COLO668 (cell line): Measurements from ENCODE around the gene FGF19.
A peak's percentile ranks its signal among the peaks of the same experiment; 100 is the strongest.

Source experiments
- DNase-seq: peaks from one replicate; lab custom pipeline; 2025; ENCODE audit not compliant: unreplicated experiment; lab: John Stamatoyannopoulos, UW

FGF19 gene

GRCh38 chr11:69703768-69704507 lies at the start of gene FGF19:
Gene FGF19, minus strand, starts transcription at chr11:69704022. Its CDS starts 146 bp downstream, at chr11:69703876.
- no peak for DNase-seq

DNA sequence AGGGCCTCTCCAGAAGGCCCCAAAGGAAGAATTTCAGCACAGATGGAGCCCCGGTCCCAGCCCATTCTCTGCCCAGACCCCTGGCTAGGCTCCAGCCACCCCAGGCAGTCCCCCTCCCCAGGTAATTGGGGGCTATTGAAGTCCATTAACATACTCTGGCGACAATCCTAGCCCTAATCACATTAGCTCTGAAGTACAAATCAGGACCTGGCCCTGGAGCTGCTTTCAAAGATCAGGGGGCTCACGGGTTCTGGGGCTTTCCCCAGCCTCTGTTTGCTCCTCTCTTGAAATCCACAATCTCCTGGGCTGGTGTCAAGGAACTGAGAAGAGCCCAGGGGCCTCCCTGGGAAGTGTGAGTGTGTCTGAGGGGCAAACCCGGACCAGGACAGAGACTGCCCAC lies 49.1 kb upstream of the FGF19 start:
- DNase-seq: no peak

- DNase-seq: no peak
Observed at GRCh38 chr11:69750875-69751597, 47.2 kb upstream of the FGF19 start.

DNA sequence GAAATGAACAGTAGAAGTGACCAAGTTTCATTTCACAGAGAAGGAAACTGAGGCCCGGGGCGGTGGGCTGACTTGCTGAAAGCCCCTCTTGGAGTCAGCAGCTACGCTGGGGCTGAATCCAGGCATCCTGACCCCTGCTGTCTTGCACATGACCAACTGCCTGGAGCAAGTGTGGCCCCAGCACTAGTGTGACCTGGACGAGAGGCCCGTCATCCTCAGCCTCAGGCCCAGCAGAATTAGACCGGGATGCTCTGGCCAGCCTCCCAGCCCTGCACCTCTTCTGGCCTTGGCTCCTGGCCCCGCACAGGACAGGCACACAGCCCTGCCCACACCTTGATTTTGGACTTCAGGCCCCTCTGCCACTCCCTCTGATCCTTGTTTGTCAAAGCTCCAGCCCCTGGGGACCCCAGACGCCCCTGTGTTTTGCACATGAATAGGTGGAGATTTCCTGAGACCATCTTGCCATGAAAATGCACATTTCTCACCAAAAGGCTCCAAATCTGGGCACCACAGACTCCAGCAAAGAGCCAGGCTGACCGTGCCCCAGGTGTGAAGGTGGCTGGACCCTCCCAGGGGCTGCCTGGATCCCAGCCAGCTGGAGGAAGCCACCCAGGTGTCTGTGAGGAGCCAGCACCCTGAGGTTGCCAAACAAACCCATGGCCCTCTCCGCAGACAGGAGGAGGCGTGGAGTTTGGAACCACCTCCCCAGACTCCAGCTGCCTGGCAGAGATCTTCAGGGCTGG lies 46.5 kb upstream of the FGF19 start:
- DNase-seq: no peak

DNA sequence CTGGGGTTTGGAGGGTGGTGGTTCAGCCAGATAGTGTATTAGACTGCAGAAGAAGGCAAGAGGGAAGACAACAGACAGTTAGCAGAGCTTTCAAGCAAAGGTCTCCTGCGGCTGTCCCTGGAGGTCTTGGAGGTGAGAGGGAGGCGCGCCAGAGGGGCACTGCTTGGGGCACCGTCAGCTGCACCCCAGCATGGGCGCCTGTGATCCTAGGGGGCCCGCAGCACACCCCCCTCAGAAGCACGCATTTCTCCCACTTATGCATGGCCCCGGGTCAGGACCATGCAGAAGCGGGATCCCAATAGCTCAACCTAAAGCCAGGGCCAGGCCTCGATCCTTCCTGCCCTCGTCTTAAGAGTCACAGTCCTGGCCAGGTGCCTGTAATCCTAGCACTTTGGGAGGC lies 44.8 kb upstream of the FGF19 start:
- DNase-seq: no peak

DNA sequence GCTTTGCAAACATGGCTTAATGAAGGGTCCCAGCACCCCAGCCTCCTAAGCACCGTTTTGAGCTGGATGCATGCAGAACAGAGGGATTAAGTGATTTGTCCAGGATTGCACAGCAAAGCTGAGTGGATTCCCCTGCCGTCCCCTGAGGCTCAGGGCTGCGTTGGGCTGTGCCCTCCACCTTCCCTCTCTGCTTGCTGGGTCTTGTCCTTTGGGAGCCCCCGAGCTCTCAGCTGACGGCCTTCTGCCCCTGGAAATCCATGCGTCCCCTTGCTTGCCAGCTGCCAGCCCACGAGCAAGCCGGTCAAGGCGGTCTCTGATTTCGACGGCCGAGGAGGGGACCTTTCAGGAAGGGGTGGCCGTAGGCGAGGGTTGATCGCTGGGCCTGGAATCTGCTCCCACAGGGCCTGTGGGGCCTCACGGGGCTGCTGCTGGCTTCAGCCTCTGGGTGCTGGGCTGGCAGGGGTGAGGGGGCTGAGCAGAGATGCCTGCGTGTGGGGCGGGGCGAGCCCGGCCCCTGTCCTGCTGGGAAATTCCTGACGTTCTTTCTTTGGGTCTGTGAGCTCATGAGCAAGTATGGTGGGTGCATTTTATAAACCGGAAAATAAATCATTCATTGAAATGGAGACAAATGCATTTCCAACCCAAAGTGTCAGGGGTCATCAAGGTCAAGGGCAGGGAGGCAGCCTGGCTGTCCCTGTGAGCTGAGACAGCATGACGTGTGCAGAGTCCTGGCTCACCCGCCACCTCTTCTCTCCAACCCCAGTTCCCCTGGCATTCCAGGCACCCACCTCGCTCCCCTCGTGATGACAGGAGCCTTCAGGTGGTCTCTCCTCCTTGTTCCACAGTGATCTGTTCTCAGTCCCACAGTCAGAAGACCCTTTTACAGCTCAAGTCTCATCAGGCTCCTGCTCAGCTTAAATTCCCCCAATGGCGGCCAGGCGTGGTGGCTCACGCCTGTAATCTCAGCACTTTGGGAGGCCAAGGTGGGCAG lies 43.2 kb upstream of the FGF19 start:
- DNase-seq: no peak

DNA sequence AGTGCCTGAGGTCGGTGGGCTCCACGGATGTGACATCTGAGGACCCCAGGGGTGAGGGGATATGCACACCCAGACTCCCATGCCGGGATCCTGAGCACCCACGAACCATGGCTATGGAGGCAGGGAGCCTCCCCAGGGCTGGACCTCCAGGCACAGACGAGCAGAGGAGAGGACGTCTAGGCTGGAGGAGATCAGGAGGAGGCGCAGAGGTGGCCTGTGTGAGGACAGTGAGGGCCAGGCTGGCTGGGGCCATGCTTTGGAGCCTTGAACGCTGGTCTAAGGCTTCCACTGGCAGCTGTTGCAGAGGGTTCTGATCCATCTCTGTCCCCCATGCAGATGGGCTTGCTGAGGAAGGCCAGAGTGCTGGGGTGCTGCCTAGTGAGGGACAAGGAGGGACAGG lies 42.3 kb upstream of the FGF19 start:
- no peak for DNase-seq

GRCh38 chr11:69745201-69745600 lies 41.4 kb upstream of the FGF19 start:
- DNase-seq: no peak

GRCh38 chr11:69744435-69744834 lies 40.6 kb upstream of the FGF19 start:
- DNase-seq: no peak

DNA sequence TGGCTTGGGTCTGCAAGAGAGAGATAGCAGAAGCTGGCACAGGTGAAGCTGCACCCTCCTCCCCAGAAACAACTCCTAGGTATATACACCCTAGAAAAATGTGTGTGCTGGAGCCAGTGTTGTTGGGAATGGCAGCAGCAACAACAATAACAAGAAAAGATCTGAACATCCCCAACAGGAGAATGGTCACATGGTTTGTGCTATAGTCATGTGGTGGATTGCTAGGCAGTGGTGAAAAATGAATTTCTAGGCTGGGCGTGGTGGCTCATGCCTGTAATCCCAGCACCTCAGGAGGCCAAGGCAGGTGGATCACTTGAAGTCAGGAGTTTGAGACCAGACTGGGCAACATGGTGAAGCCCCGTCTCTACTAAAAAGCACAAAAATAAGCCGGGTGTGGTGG lies 31.0 kb upstream of the FGF19 start:
- no peak for DNase-seq

- DNase-seq: no peak
Observed at GRCh38 chr11:69734367-69734766, 30.5 kb upstream of the FGF19 start.

GRCh38 chr11:69732910-69733309 lies 29.1 kb upstream of the FGF19 start:
- DNase-seq: no peak

GRCh38 chr11:69731110-69731509 lies 27.3 kb upstream of the FGF19 start:
- no peak for DNase-seq

DNA sequence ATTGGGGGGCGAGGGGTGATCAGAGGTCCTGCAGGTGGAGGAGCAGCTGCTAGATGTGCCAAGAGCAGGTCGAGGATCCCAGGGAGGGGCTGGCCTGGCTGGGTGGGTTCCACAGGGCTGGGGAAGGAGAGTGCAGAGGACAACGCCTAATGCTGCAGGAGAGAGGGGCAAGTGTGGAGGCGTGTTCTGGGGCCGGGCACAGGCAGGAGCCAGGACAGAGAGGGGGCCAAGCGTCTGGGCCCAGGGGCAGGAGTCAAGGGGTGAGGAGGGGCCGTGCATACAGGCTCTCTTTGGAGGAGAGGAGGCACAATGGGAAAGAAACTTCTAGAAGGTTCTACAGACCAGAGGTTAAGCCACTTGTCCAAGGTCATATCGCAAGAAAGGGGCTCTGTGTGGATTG lies 26.7 kb upstream of the FGF19 start:
- DNase-seq: no peak

DNA sequence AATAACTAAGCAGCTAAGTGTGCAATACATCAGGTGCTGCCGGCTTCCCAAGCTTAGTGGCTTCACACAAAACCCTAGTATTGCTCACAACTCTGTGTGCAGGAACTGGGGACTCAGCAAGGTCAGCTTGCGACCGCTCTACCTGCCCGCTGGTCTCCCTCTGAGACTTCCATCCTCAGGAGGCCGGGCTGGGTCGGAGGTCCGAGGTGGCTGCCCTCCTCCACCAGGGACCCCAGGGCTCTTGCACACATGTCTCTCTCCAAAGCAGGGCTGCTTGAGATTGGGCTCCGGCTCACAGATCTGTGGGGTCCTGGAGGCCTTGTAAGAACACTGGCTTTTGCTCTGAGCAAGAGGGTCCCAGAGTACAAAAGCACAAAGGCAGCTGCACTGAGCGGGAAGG lies 25.4 kb upstream of the FGF19 start:
- DNase-seq: no peak

- no peak for DNase-seq
Observed at GRCh38 chr11:69727266-69727665, 23.4 kb upstream of the FGF19 start.

DNA sequence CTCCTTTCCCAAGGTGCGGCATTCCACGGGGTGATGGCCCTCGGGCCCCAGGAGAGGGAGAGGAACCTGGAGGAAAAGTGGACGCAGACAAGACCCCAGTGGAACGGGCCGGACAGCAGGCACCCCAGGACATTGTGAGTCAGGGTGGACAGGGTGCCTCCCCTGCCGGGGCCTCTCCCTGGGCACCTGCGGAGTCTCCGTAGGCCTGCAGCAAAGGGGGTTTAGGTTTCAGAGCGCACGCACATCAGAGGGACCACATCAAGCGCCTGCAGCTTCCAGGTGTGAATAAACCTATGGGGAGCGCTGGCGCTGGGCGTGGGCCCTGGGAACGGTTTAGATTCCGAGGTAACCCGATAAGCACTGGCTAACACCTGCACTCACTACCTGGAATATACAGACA lies 22.7 kb upstream of the FGF19 start:
- DNase-seq: peak; percentile 7

GRCh38 chr11:69726019-69726418 lies 22.2 kb upstream of the FGF19 start:
- DNase-seq: no peak

DNA sequence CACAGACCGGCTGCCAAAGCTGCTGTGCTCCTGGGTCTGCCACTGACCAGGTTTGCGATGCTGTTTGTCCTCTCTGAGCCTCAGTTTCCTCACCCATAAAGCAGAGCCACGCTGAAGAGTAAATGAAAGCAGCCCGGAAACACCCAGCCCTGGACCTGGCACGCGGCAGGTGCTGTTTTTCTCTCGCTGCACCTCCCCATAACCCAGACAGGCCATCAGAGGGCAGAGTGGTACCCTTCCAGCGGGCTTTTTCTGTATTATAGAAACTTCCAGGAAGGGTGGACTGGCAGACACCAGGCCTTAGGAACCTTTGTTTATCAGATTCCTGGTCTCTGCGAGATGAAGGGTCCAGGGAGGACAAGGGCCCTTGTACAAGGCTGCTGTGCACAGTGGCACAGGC lies 17.9 kb upstream of the FGF19 start:
- DNase-seq: peak; percentile 20

DNA sequence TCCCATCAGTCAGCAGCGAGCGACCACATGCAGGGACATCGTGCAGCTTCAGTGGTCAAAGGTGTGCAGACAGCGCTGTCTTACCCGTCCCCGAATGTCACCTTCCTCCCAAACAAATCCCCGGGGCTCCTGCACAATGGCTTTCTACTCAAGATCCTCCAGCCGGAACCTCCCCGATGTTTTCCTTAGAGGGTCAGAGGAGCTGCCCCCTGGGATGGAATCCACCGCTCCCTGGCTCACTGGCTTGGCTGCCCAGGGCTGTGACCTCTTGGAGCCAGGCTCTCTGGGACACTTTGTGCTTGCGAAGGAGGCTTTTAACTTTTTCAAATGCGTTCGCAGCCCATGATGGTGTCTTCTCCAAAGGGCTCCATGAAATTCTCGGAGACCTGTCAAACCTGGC lies 17.3 kb upstream of the FGF19 start:
- DNase-seq: no peak

DNA sequence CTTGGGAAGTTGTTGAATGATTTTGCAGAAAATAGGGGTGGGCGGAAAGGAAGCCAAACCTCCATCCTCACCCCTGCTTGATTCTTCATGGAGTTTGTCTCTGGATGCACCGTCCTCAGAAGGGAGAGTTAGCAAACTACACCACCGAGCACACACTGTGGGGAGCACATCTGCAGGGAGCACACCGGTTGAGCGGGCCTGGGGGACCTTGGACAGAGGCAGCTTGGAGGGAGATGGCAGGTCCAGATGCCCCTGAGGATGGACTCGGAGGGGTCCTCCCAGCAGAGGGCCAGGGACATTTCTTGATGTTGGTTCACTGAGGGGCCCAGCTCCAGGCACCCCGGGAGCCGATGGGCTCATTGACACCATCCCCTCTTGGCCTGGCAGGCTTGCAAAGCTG lies 15.1 kb upstream of the FGF19 start:
- DNase-seq: no peak
